NCI-H1436 (cell line): Measurements from ENCODE around the gene DCHS2.

ENCODE experiments used
- DNase-seq: peaks from one replicate; lab custom pipeline; 2025; lab: John Stamatoyannopoulos, UW

Gene DCHS2

DNA sequence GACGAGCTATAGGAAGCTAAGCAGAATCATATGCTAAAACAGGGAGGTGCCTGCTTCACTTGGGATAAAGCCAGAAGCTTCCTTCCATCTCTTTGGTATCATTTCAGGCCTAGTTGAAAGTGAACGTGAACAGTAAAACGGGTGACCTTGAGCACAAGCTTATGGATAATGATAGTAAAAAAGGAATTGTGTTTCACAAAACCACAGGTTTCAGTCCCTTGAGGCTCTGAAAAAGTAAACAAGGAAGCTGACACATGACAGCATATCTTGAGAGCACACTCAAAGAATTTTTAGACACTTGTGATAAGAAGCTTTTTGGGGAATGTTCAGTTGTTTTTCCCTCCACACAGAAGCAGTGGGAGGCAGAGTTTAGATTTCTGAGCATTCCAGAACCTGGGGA lies 286.1 kb downstream of the DCHS2 start:
- no peak for DNase-seq

DNA sequence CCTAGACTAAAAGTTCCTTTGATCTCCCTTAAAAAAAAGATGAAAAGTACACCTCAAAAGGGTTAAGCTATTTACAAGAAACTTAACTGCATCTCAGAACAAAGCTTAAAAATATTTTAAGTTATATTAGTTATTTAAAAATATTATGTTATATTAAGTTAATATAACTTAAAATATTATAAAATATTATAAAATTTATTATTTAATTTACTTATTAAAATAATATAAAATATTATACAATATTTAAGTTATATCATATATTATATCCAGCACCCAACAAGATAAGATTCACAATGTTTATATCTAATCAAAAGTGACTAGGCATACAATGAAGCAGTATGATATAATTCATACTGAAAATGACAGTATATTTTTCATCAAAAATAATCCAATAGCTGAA lies 296.9 kb downstream of the DCHS2 start:
- no peak for DNase-seq

DNA sequence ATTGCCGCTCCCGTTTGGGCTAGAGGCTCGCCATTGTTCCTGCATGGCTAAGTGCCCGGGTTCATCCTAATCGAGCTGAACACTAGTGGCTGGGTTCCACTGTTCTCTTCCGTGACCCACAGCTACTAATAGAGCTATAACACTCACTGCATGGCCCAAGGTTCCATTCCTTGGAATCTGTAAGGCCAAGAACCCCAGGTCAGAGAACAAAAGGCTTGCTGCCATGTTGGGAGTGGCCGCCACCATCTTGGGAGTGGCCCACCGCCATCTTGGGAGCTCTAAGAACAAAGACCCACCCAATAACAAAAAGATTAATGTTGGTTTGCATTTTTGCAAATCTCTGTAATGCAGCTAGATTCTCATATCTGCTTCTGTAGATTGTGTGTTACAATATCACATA lies 299.0 kb downstream of the DCHS2 start:
- no peak for DNase-seq

DNA sequence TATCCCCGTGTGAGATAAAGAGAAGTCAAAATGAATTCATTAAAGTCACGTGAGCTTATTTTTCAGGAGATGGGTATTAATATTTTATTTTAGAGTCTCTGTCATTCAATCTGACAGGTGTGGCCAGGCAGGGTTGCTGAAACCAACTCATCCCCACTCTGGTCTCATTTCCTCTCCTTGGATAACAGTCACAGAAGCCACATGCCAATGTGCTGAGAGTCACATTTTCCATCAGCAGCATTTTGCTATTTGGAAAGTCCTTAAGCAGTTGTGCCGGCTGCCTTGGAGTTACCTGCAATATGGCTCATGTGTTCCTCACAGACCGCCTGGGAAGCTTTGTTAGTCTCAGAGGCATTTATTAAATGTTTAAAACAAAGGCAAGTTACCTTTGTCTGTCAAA lies 302.3 kb downstream of the DCHS2 start:
- no peak for DNase-seq

DNA sequence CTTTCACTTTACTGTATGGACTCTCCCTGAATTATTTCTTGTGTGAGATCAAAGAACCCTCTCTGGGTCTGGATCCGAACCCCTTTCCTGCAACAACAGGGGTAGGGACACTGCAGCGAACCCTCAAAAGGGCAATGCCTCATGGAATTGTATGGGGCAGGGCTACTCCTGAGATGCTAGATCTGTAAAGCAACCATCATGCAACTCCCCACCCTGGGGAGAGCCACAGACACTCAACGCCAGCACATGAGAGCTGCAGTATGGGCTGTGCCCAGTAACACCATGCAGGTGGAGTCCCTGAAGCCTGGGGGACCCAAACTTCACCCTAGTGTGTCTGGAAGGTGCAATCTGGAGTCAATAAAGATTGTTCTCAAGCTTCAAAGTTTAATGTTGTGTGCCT lies 304.7 kb downstream of the DCHS2 start:
- no peak for DNase-seq

DNA sequence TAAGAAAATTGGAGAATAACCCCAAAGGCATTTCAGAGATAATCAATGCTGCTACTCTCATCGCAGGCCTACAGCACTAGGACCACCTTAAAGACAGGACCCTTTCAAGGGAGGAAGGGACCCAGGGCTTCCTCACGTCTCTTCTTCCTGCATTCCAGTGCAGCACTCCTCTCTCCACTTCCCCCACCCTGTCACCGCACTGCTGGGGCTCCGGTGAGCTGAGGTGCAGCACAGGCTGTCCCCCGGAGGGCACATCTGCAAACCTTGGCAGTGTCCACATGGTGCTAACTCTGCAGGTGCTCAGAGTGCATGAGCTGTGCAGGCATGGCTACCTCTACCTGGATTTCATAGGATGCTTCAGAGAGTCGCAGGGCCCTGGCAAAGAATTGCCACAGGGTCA lies 305.6 kb downstream of the DCHS2 start:
- DNase-seq: no peak

DNA sequence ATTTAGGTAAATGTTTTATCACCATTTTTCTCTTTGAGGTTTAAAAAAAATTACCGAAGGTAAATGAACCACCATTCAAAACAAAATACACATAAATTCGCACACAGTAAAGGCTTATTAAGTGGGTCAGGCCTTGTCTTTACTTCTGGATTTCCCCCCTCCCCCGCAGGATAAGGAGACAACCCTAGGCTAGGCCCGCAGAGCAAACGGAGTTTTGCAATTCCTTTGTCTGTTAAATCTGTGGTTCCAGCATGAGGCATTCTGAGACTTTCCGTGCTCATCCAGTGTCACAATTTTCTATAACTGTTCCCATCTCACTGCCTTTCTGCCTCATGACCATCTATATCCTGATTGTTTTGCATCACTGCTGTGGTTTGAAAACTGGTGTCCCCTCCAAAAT lies 307.4 kb downstream of the DCHS2 start:
- no peak for DNase-seq

DNA sequence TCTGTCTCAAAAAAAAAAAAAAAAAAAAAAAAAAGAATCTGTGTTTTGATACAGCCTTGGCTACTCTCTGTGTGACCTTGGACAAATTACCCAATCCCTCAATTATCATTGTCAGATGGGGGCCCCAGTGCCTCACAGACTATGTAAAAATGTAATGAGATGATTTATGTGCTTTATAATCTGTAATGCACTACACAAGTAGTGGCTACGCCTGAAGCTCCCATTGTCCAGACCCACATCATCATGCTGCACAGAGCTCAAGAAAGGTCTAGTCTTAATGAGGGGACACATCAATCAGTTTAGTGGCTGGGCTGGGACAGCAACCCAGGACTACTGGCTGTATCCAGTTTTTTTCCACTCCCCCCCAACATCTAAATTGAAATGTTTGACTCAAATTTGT lies 308.3 kb downstream of the DCHS2 start:
- no peak for DNase-seq
